GM18873 (cell line): ENCODE results near the gene SRPK2.
"Not testable (repeated sequence)": the region's sequence is repeated elsewhere in the genome, so short reads cannot be mapped to it uniquely, and the experiment has no call there.

Experiments
- ATAC-seq: cut with Tn5 transposase; IDR thresholded peaks from one replicate; pipeline ENCODE4 v1.9.1; 2021; ENCODE audit warnings: mild to moderate bottlenecking, moderate library complexity, moderate number of reproducible peaks; ENCODE audit not compliant: unreplicated experiment, low FRiP score

Gene SRPK2

DNA sequence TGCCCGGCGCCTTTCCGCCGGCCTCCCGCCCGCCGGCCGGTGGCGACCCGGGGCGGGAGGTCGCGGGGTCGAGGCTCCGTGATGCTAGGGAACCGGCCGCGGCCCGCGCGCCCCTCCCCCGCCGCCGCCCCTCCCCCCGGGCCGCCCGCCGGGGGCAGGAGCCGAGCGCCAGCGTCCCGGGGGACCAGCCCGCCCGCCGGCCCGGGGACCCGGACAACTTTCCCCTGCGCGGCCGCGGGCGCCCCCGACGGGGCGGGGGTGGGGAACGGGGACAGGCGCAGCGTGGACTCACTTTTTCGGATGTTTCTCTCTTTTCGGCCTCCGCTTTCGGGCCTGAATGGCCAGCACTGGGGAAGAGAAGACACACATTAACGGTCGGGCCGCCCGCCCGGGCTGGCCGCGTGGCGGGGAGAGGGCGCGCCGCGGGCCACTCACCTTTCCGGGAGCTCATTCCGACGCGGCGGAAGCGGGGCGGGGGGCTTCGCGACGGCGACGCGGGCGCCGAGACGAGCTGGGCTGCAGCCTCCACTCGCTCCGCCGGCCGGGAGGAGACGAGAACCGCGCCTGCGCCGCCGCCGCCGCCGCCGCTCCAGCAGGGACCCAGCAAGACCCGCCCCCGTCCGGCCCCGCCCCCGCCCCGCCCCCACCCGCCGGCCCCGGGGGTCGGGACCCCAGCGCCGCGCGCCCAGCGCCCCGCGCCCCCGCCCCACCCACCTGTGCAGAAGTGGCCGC, at the start of gene SRPK2:
TSS of gene SRPK2 (minus strand) at position 566 of the 732 bp plus-strand sequence.
- ATAC-seq, result peak; percentile 57

DNA sequence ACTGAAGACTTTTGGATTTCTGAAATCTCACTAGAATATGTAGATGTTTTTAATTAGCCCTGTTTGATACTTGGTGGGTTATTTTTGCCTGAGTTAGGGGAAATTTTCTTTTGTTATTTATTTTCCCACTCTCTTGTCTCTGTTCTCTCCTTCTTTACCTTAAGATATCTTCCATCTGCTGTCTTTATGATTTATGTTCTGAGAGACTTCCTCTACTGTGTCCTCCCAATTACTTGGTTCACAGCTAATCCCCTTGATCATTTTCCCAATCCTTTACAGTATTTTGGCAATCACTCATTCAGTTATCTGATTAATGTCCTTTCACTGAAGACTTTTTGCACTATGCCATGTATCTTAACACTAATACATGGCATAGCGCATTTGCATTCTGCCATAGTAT, 49.5 kb upstream of the SRPK2 start:
- ATAC-seq, result no peak

DNA sequence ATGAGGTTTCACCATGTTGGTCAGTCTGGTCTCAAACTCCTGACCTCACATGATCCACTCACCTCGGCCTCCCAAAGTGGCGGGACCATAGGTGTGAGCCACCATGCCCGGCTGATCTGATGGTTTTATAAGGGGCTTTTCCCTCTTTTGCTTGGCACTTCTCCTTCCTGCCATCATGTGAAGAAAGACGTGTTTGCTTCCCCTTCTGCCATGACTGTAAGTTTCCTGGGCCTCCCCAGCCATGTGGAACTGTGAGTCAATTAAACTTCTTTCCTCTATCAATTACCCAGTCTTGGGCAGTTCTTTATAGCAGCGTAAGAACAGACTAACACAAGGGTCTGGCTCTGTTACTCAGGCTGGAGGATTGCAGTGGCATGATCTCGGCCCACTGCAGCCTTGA, 48.6 kb upstream of the SRPK2 start:
- not testable (repeated sequence) for ATAC-seq

GRCh38 chr7:105429746-105430612, 41.3 kb upstream of the SRPK2 start:
- ATAC-seq, result no peak

GRCh38 chr7:105426606-105427146, 38.0 kb upstream of the SRPK2 start:
- ATAC-seq, result no peak

GRCh38 chr7:105423987-105424386, 35.3 kb upstream of the SRPK2 start:
- ATAC-seq, result no peak

DNA sequence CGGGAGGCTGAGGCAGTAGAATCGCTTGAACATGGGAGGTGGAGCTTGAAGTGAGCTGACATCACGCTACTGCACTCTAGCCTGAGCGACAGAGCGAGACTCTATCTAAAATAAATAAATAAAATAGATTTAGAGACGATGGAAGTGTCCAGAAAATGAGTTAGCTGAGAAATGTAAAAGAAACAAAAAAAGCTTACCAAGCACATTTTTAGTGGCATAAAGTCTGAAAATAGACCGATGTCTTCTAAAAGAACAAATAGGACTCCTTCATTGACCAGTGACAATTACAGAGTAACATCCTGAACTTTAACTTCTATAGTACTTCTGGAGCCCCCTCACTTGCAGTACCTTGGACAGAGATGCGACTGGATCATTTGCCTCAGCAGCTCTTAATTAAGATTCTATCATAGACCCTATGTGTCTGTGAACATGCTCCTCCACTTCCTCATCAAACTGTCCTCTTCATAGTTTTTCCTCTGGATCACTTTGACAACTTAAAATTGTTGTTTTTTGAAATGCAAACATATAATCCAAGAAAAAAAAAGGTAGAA, 25.2 kb upstream of the SRPK2 start:
- ATAC-seq, result no peak

GRCh38 chr7:105410774-105411173, 22.1 kb upstream of the SRPK2 start:
- not testable (repeated sequence) for ATAC-seq

DNA sequence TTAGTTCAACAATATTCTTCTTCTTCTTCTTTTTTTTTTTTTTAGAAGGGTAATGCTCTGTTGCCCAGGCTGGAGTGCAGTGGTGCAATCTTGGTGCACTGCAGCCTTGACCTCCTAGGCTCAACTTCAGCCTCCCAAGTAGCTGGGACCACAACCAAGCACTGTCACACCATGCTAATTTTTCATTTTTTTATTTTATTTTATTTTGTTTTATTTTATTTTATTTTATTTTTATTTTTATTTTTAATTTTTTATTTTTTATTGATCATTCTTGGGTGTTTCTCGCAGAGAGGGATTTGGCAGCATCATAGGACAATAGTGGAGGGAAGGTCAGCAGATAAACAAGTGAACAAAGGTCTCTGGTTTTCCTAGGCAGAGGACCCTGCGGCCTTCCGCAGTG, 21.1 kb upstream of the SRPK2 start:
- not testable (repeated sequence) for ATAC-seq

GRCh38 chr7:105408791-105409410, 20.2 kb upstream of the SRPK2 start:
- ATAC-seq, result no peak

DNA sequence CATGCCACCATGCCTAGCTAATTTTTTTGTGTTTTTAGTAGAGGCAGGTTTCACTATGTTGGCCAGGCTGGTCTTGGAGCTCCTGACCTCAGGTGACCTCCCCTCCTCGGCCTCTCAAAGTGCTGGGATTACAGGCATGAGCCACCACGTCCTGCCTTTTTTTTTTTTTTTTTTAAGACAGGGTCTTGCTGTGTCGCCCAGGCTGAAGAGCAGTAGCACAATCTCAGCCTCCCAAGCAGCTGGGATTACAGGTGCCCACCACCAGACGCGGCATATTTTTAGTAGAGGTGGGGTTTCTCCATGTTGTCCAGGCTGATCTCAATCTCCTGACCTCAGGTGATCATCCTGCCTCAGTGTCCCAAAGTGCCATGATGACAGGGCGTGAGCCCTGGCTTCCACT, 14.4 kb upstream of the SRPK2 start:
- ATAC-seq, result no peak

DNA sequence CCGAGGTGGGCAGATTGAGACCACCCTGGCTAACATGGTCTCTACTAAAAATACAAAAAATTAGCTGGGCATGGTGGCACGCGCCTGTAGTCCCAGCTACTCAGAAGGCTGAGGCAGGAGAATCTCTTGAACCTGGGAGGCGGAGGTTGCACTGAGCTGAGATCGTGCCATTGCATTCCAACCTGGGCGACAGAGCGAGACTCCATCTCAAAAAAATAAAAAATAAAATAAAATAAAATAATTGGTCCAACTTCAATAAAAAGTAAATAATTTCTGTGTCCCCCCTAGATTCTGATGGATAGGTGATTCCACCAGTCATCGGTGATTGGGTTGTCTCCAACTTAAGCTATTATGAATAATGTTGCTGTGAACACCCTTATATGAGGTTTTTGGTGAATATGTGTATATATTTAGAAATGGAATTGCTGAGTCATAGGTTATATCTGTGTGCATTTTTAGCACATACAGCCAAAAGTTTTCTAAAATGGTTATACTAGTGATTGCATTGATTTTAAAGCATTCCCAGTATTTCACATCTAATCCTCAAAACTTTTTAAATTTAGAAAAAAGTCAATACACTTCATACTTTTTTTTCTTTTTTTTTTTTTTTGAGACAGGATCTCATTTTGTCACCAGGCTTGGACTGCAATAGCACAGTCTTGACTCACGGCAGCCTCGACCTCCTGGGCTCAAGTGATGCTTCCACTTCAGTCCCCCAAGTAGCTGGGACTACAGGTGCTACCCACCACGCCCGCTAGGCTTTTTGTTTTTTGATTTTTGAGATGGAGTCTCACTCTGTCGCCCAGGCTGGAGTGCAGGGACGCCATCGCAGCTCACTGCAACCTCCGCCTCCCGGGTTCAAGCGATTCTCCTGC, 13.7 kb upstream of the SRPK2 start:
- no peak for ATAC-seq

DNA sequence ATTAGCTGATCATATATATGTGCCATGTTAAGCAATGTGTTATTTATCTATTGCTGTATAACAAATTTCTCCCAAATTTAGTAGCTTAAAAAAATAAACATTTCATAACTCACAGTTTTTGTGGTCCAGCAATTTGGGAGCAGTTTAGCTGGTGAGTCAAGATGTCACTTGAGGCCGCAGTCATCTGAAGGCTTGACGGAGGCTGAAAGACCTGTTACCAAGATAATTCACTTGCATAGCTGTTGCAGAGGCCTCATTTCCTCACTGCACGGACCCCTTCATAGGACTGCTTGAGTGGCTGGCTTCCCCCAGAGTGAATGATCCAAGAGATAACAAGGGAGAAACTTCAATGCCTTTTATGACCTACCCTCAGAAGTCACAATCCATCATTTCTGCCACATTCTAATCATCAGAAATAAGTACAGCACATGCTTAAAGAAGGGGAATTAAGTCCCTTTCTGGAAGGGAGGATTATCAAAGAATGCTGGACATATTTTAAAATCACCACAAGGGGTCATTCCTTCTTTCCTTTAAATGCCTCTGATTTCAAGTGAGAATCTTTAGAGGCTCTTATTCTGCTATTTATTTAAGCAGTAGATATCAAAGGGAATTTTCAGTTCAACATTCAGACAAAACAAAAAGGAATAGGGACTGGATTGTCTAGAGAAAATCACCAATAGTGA, 10.5 kb upstream of the SRPK2 start:
- no peak for ATAC-seq

GRCh38 chr7:105396566-105396965, 7.8 kb upstream of the SRPK2 start:
- no peak for ATAC-seq

GRCh38 chr7:105391429-105391828, 2.7 kb upstream of the SRPK2 start:
- no peak for ATAC-seq

DNA sequence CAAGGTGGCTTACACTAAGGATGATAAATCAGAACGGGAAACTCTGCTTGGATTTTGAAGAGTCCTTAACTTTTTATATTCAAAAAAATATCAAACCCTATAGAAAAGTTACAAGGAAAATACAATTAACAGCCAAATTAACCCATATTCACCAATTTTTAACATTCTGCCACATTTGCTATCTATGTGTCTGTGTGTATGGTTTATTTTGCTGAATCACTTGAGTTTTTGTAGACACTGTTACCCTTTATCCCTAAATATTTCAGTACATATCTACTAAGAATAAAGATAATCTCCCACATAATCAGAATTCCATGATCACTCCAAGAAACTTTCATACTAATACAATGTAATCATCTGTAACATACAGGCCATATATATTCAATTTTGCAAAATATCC, 1.2 kb upstream of the SRPK2 start:
- no peak for ATAC-seq

DNA sequence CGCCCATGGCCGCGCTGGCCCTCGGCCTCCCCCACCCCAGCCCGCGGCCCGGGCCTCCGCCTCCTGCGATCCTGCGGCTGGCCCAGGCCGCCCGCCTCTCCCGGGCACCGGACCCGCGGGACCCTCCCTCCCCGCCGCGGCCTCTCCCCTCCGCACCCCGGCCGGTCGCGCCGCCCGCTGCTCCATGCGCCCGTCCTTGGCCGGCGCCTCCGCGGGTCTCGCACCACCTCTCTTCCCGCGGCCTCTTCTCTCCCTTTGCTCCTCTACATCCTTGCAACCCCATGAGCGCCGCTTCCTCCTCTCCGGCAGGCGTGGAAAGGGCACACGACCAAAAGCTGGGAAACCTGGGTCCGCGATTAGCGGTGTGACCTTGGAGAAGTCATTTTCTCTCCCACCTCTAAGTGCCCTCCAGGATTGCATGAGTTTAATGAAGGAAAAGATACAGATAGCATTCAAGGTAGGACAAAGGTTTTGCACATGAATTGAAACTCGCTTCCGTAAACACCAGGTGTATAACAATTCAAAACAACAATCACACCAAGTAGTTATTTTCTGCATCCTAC, 448 bp upstream of the SRPK2 start:
- ATAC-seq, result no peak

- ATAC-seq, result peak; percentile 35
Observed at GRCh38 chr7:105387508-105388355, 989 bp downstream of the SRPK2 start.
